Ramos (cell line): ENCODE data around the gene DNAI1.

ENCODE experiments used
- in situ Hi-C: fragments of 300-500 bp; cut with MboI; formaldehyde crosslinking; loops from one replicate; pipeline ENCODE4 v1.14.3; 2022; ENCODE audit warnings: low sequenced_read_pairs; ENCODE audit not compliant: unreplicated experiment

Gene DNAI1

DNA sequence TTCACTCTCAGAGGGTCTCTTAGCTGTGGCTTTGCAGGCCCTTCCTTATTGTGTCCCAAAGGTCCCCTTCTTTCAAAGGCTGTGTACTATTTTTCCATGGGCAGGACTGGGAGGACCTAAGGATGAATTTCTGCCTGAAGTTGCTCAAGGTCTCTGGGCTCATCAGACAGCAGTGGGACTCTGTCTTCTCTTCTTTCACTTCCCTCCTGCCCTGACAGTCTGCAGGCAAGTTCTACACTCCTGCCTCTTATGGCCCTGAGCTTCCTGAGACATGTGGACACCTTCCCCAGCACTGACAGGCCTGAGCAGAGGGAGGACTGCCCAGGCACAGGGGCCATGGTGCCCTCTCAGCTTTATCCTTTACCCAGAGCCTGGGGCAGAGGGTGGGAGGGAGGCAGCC is 49.4 kb downstream of the DNAI1 start:
- in situ Hi-C loops: no loop called here

DNA sequence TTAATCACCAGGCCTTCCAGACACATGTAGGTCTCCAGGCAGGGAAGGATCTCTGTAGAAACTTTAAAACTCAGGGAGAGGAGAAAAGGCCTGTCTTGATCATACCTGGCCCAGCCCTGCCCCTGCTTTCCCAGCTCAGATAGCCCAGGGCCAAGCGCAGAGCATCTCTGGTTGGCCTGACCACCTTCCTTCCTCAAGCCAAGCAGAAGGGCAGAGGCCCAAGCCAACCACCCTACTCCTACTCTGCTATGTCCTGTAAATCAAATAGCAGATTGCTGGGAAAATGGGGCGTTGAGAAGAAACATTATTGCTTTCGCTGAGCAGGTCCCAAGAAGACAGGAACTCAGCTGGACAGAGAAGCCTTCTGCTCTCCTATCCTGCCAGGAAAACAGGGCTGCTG is 49.9 kb downstream of the DNAI1 start:
- in situ Hi-C loops: no loop called here

DNA sequence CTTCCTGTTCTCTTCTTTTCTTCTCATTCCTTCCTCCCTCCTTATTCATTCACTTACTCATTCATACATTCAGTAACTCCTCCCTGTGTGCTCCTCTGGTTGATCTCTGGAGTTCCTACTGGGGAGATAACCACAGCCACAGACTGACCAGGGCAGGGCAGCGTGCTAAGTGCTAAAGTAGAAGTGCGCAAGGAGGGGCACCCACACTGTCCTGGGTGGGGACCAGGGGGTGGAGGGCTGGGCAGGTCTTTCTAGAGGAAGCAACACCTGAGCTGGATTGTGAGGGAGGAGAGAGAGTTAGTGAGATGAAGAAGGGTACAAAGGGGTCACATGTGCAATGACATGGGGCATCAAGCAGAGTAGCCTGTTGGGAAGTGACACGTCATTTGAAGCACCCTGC is 50.3 kb downstream of the DNAI1 start:
- in situ Hi-C loops: no loop called here

DNA sequence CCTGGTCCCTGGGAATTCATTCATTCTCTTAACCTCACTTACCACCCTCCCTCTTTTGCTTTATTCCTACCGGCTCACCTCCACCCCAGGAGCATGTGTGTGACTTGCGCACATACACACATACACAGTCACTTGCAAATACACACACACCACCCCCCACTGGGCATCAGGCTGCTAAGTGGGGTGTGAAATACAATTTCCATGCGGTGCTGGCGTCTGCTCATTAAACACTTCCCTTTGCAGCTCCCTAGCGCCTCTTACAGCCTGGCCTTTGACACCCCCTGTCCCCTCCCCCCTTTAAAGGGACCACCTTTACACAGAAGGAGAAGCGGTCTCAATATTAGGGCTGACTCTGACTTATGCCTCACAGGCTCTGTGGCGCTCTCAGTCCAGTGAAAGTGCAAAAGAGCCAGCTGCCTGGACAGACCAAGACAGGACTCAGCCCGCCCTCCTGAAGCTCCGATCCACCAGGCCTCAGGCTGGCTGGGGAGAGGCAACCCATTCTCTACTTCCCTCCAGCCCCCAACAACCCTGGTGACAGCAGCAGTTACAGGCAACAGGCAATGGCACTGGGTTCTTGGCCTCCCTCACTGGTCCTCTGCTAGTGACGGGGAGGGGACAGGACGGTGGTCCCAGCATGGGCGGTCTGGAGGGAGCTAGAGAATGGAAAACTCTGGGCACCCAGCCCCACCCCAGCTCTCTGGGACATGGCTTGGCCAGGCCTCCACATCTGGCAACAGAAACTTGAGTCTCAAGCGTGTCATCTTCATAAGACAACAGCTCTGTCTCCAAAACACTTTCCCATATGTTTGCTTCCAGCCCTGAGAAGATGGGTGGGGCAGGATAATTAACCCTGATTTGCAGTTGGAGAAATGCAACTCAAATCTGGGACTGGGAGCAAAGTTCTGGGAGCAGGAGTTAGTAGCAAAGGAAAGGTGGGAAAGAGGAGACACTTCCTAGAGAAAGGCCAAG is 52.2 kb downstream of the DNAI1 start:
- in situ Hi-C loops: no loop called here

DNA sequence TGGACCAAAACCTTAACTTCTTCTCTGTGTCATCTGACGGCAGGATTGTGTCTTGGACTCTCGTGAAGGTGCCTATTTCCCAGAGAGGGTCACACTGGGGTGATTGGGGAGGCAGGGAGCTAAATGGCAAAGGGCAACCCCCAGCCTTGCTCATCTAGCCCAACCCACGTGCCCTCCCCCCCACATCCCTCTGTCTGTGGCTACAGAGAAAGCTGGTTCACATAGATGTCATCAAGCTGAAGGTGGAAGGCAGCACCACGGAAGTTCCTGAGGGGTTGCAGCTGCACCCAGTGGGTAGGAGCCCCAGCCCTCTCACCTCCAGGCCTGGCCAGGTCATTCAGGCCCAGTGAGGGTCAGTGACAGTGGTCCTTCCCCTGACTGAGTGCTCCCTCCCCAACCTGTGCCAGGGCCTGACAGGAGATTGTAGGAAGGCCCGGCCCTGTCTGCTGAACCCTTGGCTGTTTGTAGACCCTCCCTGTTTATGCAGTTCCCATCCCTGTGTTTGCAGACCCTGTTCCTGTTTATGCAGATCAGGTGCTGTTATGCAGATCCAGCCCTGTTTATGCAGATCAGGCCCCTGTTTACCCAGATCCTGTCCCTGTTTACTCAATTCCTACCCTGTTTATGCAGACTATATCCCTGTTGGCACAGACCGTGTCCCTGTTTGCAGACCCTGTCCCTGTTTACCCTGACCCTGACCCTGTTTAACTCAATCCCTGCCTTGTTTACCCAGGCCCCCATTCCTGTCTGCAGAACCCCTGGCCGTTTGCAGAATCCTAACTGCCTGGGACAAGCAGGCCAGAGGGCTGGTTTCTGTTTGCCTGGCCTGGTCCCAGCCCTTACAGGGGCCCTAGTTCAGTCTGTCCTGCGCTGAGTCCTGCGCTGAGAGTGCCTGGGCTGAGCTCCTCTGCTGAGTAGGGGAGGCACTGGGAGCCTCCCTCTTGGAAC is 53.8 kb downstream of the DNAI1 start:
- in situ Hi-C loops: no loop called here

DNA sequence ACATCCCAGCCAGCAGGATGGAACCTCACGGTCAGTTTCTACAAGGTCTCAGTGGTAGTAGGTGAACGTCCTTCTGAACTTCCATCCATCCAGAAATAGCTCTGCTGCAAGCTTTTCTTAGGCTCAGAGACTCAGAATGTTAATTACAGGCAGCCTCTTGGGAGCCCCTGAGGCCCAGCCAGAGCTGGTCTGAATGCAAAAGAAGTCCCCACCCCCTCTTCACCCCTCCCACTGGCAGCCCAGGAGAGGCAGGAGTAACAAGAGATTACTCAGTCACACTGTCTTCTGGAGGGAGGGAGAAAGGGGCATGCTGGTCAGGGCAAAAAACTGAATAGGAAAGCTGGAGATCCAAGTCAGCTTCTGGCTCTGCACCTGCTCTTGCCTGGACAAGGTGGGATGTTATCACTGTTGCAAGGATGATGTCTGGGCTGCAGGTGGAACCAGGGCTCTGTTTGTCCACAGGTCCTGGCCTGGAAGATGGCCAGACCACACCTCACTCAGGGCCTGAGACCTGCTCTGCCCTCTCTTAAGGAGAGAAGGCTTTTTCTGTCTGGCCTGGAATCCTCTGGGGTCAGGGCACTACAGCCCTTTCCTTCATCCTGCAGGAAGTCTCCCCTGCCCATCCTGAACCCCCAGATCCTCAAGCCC is 55.1 kb downstream of the DNAI1 start:
- in situ Hi-C loops: no loop called here

DNA sequence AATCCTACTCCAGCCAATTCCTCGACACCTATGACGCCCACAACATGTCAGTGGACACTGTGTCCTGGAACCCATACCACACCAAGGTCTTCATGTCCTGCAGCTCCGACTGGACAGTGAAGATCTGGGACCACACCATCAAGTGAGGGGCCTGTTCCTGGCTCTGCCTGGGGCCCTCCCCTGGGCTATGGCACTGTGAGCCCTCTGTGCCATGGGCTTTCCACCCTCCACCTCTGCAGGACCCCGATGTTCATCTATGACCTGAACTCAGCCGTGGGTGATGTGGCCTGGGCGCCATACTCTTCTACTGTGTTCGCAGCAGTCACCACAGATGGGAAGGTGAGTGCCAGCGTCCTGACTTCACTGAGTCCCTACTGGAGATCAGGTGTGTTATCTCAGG is 55.8 kb downstream of the DNAI1 start:
- in situ Hi-C loops: no loop called here

DNA sequence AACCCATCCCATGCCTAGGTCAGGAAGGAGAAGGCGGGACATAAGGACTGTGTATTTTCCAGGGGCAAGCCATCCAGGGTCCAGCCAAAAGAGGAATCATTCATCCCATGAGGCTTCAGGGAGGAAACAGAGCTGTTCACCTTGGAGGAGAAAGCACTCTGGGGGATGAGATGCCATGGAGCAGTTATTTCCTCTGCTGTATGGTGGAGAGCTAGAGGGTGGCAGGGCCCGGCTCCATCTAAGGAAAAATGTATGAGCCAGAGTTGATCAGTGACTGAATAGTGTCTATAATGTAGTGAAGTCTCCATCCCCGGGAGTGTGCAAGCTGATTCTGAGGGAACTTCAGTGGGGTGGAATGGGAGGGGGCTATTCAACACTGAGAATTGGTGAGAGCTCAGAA is 56.2 kb downstream of the DNAI1 start:
- in situ Hi-C loops: no loop called here

DNA sequence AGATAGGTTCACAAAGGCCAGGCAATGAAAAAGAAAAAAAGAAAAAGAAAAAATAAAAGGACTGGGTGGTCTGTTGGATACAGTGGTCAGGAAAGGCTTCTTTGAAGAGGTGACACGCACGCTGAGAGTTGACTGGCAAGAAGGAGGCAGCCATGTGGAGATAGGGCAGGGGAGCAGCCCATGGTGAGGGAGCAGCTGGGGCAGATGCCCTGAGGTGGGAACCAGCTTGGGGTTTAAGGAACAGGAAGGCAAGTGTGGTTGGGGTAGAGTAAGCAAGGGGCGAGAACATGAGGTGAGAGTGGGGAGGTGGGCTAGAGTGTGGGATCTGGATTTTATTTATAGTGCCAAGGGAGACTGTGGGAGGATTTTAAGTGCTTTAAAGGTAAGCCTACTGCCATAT is 57.4 kb downstream of the DNAI1 start:
- in situ Hi-C loops: no loop called here

DNA sequence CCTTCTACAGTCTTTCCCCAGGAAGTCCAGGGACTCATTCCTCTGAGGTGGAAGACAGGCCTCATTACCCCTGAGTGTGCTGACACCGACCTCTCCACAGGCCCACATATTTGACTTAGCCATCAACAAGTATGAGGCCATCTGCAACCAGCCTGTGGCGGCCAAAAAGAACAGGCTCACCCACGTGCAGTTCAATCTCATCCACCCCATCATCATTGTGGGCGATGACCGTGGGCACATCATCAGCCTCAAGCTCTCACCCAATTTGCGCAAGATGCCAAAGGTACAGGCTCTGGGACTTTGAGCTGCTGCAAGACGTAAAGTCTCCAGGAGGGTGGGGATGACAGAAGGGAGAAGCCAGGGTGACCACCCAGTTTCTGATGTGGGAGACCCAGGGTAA is 58.6 kb downstream of the DNAI1 start:
- in situ Hi-C loops: no loop called here

DNA sequence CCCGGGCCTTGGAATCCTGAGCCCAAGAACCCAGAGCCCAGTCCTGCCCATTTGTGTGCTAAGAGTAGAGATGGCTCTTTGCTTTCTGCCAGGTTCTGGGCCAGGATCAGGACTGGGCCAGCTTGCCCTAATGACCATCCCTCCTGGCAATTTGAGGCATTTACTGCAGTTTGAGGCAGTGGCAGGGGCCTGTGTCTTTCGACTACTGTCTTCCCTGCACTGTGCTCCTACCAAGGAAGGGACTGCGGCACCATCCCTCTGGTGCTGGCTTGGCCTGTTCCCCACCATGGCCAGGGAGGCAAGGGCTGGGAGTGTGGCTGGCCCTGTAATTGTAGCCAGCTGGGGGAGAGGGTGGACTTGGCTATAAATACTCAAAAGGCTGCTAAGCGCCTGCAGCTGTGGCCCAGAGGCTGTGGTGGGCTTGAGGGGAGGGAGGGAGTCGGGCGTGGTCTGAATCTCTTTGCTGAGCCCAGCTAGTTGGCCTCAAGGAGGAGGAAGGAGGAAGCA is 59.6 kb downstream of the DNAI1 start:
- in situ Hi-C loops: no loop called here

DNA sequence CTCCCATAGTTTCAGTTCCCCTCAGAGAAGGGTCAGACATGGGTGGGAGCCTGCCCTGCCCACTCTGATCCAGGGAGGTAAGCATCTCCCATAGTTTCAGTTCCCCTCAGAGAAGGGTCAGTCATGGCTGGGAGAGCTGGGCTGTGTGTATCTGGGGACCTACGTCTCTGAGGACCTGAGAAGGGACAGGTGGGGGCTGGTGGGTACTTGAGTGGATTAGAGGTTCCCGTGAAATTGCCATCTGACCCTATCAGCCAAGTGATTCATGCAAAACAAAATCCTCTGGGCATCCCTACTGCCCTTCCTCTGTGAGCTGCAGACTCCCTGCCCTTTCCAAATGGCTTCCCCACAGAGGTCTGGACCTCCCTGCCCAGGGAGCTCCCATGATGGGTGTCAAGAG is 60.3 kb downstream of the DNAI1 start:
- in situ Hi-C loops: no loop called here

DNA sequence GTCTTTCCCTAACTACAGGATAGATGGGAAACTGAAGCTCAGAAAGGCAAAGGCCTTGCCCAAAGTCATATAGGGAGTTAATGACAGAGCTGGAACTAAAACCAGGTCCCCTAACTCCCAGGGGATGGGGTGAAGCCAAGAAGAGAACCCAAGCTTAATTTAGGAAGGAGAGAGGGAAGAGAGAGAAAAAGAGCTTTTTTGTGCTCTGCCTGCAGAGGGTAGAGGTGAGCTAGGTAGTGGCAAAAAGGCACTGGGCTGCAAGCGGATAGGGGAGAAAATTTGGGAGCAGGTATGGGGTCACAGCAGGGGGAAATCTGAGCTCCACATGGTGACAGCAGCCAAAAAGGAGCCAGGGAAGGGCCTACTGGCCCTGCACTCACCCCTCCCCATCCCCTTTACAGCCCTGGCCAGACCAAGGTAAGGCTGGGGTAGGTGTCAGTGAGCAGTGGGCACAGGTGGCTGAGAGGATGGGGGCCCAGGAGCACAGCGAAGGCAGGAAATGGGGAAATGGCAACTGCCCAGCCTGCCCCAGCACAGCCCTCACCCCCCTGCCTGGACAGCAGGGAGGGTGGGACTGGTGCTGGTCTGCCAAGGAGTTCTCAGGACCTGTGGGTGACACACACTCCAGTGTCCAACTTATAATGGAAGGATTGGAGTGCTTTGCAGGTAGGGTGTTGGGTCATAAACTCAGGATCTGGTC is 60.9 kb downstream of the DNAI1 start:
- in situ Hi-C loops: no loop called here

DNA sequence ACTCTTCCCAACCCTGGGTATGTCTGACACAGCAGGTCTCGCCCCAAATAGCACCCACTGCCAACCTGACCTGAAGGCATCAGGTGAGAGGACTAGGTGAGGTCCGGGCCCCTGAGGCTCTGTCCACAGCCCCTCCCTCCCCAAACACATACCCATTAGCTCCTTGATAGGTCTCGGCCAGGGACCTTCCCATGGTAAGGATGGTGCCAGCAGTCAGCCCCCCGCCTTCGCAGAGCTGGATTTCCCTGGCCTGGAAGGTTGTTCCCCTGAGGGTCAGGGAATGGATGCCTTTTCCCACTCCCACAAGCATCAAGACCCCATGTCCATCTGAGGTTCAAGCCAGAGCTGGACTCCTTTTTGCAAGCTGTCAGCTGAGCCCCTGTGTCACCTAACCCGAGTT is 61.5 kb downstream of the DNAI1 start:
- in situ Hi-C loops: no loop called here

DNA sequence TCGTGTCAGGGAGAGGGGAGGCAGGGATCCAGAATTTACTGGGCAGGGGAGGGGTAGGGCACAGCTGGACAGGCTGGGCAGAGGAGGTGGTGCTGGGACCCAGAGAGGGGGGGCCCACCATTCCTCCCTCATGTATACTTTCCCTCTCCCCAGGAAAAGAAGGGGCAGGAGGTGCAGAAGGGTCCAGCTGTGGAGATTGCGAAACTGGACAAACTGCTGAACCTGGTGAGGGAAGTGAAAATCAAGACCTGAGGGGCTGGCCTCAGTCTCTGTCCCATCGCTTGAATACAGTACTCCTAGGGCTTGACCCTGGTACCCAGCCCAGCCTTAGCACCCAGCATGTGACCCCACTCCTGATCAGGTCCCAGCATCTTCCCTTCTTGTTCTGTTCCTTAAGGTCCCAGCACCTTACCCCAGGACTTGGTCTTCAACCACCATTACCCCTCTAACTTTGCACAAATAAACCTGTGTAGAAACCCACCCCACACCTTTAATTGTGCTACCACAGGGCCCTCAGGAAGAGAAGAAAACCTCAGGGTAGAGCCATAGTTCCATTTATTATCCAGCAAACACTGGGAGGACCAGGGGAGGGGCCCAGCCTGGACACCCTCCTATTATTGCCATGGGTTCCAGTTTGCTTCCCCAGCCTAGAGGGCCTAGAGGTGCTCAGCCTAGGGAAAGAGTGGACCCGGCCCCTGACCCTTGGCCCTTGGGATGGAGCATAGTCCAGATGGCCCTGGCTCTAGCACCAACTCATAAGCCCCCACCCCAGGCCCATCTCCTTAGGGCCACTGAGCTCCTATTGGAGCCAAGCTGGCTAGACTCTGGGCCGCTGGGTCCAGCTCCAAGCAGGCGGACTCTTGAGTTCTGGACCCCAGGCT is 62.1 kb downstream of the DNAI1 start:
- in situ Hi-C loops: no loop called here

DNA sequence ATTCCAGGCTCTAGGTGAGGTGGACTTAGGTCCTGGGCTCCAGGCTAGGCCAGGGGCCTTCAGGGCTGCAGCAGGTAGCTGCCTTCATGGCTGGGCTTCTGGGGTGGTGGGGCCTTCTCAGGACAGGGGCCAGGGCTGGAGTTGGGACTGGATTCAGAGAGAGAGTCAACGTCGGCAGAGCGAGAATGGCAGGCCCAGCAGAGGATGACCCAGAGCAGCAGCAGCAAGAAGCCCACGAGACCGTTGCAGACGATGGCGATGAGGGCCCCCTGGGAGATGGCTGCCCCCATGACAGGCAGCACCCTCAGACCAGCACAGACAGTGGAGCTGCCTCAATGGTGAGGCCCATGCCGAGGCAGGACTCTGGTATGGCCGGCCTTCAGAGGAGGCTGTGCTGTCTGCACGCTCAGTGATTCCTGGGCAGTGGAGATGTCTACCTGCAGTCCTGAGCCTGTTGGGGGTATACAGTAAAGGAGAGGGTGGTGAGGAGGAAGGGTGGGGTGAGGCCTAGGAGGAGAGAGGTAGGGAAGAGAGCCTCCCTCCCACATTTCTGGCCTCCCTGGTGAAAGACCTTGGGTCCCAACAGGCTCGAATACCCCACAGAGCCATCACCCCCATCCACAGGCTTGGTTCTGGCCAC is 62.9 kb downstream of the DNAI1 start:
- in situ Hi-C loops: no loop called here

DNA sequence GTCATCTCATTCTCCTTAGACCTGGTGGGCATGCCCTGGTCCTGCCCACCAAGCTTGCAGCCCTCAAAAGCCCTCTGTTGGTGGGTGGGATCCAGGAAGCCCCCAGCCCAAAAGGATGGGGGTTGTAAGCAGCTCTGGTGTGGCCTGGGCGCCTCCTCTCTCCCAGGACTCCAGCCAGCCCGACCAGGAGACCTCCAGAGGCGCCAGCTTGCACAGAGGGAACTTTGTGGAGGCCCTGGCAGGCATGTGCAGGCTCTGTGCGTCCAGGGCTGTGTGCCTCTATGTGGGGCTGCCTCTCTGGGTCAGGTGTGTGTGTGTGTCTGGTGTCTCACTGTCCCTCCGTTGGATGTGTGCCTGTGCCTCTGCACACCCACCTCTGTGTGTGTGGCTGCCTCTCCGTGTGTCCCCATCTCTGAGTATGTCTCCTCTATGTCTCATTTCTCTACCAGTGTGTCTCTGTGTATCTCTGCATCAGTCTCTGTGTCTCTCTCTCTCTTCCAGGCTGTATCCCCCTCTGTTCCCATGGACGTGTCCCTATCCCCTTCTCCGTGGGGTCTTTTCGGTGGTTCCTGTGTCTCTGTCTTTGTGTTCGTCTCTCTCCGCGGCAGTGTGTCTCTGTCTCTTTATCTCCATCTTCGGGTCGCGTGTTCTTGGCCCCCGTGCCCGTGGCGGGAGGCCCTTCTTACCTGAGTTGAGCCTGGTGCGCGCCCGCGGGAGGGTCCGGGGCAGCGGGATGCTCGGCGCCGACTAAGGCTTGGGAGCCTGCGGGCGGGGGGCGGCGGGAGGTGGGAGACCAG is 63.7 kb downstream of the DNAI1 start:
- in situ Hi-C loops: no loop called here
